ENCODE results near the gene ANKRD27. TPM values are rescaled to one million over a fixed set of nuclear protein-coding genes. Genes with fewer than 3 reads are reported as not detected.
"Not testable (repeated sequence)": the region's sequence is repeated elsewhere in the genome, so short reads cannot be mapped to it uniquely, and the experiment has no call there.

Gene ANKRD27
- total RNA-seq, 6 donors from 2014 or later = 31.3 to 46.1 (median 35.3) TPM

GRCh38 chr19:32718286-32718685, 43.3 kb upstream of the ANKRD27 start:
- Histone ChIP-seq H3K4me3 (no peak overlapping the region), H3K4me1 (no peaks in the 10 kb centered on the region), H3K27me3 (no peaks in the 10 kb centered on the region), H3K9me3 (peaks cover 0 to 3% (median 0%) of the 10 kb centered on the region in 4 donors), H3K36me3 (peaks cover 0 to 21% (median 4%) of the 10 kb centered on the region in 4 donors), H3K27ac (no peak overlapping the region)
- TF ChIP-seq EP300 (IDR thresholded peaks at IDR 0.05) (no peak), CTCF (IDR thresholded peaks at IDR 0.05) (no peak), POLR2AphosphoS5 (IDR thresholded peaks at IDR 0.05) (no peak), POLR2A (IDR thresholded peaks at IDR 0.05) (no peak)
- no peak for DNase-seq
- 85 to 87% methylated on average over 7 of the region's 7 CpGs for WGBS, 2 donors
- no peak for ATAC-seq (ENCODE audit: low FRiP score in 2 of 2)

- no peaks in the 10 kb centered on the region for H3K27me3 ChIP-seq
- H3K4me1 ChIP-seq = no peaks in the 10 kb centered on the region
- no peak for ATAC-seq (ENCODE audit: low FRiP score in 2 of 2)
- no peak for DNase-seq
- peaks cover 0 to 3% (median 0%) of the 10 kb centered on the region in 4 donors for H3K9me3 ChIP-seq
- H3K27ac ChIP-seq = no peak overlapping the region
- peaks cover 0 to 29% (median 4%) of the 10 kb centered on the region in 4 donors for H3K36me3 ChIP-seq
- H3K4me3 ChIP-seq = no peak overlapping the region
- TF ChIP-seq EP300 (IDR thresholded peaks at IDR 0.05) (no peak), CTCF (IDR thresholded peaks at IDR 0.05) (no peak), POLR2A (IDR thresholded peaks at IDR 0.05) (no peak), POLR2AphosphoS5 (IDR thresholded peaks at IDR 0.05) (no peak)
- WGBS, 2 donors = 66 to 90% methylated on average over 5 of the region's 5 CpGs
Observed at GRCh38 chr19:32717496-32717895, 42.5 kb upstream of the ANKRD27 start.

GRCh38 chr19:32716203-32716602, 41.2 kb upstream of the ANKRD27 start:
- not testable (repeated sequence) for H3K4me3 ChIP-seq; DNase-seq; ATAC-seq (ENCODE audit: low FRiP score in 2 of 2); H3K27ac ChIP-seq; H3K27me3 ChIP-seq; H3K4me1 ChIP-seq; H3K9me3 ChIP-seq
- peaks cover 0 to 41% (median 10%) of the 10 kb centered on the region in 4 donors for H3K36me3 ChIP-seq
- WGBS, 2 donors = 94 to 98% methylated on average over 7 of the region's 7 CpGs

- ATAC-seq (ENCODE audit: low FRiP score in 2 of 2) = no peak
- Histone ChIP-seq H3K27me3 (no peaks in the 10 kb centered on the region), H3K27ac (no peak overlapping the region)
Observed at GRCh38 chr19:32711747-32712146, 36.8 kb upstream of the ANKRD27 start.

GRCh38 chr19:32709032-32709431, 34.1 kb upstream of the ANKRD27 start:
- H3K27me3 ChIP-seq = no peaks in the 10 kb centered on the region
- H3K9me3 ChIP-seq = peaks cover 3 to 6% (median 5%) of the 10 kb centered on the region in 4 donors
- peaks cover 0 to 18% (median 4%) of the 10 kb centered on the region in 4 donors for H3K4me1 ChIP-seq
- H3K27ac ChIP-seq = no peak overlapping the region
- no peak overlapping the region for H3K4me3 ChIP-seq
- H3K36me3 ChIP-seq = peaks cover 0 to 57% (median 15%) of the 10 kb centered on the region in 4 donors
- TF ChIP-seq POLR2A (IDR thresholded peaks at IDR 0.05) (no peak), POLR2AphosphoS5 (IDR thresholded peaks at IDR 0.05) (no peak), CTCF (IDR thresholded peaks at IDR 0.05) (no peak), EP300 (IDR thresholded peaks at IDR 0.05) (no peak)
- 92% methylated on average over 5 of the region's 5 CpGs for WGBS, 2 donors
- DNase-seq (no peak), ATAC-seq (ENCODE audit: low FRiP score in 2 of 2) (no peak)

More at GRCh38 chr19:32711747-32712146, 36.8 kb upstream of the ANKRD27 start:
- H3K4me3 ChIP-seq = no peak overlapping the region
- 72 to 78% methylated on average over 6 of the region's 6 CpGs for WGBS, 2 donors
- H3K9me3 ChIP-seq = no peaks in the 10 kb centered on the region
- TF ChIP-seq CTCF (IDR thresholded peaks at IDR 0.05) = no peak
- no peak for TF ChIP-seq POLR2A (IDR thresholded peaks at IDR 0.05)
- no peak for DNase-seq
- peaks cover 0 to 11% (median 2%) of the 10 kb centered on the region in 4 donors for H3K4me1 ChIP-seq
- H3K36me3 ChIP-seq = peaks cover 0 to 55% (median 15%) of the 10 kb centered on the region in 4 donors
